Nephron (organoid): Measurements from ENCODE around the gene SMAD3.

Experiments
- H3K27ac Mint-ChIP-seq, 3 experiments: 2 replicates each; pipeline ENCODE4 v1.8.0; 2020; ENCODE audit warnings: mixed read lengths in 3 of 3, mild to moderate bottlenecking in 2 of 3, moderate library complexity in 1 of 3
- H3K27me3 Mint-ChIP-seq: 2 replicates; pipeline ENCODE4 v1.8.0; 2021; ENCODE audit warnings: low read depth, mild to moderate bottlenecking, moderate library complexity, mixed read lengths
- H3K36me3 Mint-ChIP-seq: 2 replicates; pipeline ENCODE4 v1.8.0; 2020; ENCODE audit warnings: low read depth, mixed read lengths
- H3K4me1 Mint-ChIP-seq: 2 replicates; pipeline ENCODE4 v1.8.0; 2020; ENCODE audit warnings: mixed read lengths
- H3K4me3 Mint-ChIP-seq, 3 experiments: 2 replicates each; pipeline ENCODE4 v1.8.0; 2020; ENCODE audit warnings: mild to moderate bottlenecking in 3 of 3, mixed read lengths in 3 of 3, moderate library complexity in 2 of 3
- H3K9me3 Mint-ChIP-seq: 2 replicates; pipeline ENCODE4 v1.8.0; 2020; ENCODE audit warnings: mixed read lengths
- CTCF ChIP-seq, 3 experiments: fragments of 200-600 bp; sonication (generic); IDR thresholded peaks; one replicate each; pipeline ENCODE4 v1.5.0; 2021; ENCODE audit warnings: antibody characterized with exemption in 3 of 3; ENCODE audit not compliant: unreplicated experiment in 3 of 3

SMAD3 gene

GRCh38 chr15:67130166-67130565 lies 64.8 kb downstream of the SMAD3 start:
- Mint-ChIP-seq H3K9me3 (no peaks in the 10 kb centered on the region), H3K36me3 (peaks cover 5% of the 10 kb centered on the region), H3K27me3 (no peaks in the 10 kb centered on the region), H3K4me1 (peaks cover 90% of the 10 kb centered on the region), H3K27ac (peak overlapping the region in 1 of 3 experiments; percentile 55), H3K4me3 (no peak overlapping the region)
- no peak for TF ChIP-seq CTCF (IDR thresholded peaks at IDR 0.05; ENCODE audit: unreplicated experiment in 3 of 3)

GRCh38 chr15:67130673-67131601 lies 65.5 kb downstream of the SMAD3 start:
- H3K27me3 Mint-ChIP-seq: no peaks in the 10 kb centered on the region
- no peak for TF ChIP-seq CTCF (IDR thresholded peaks at IDR 0.05; ENCODE audit: unreplicated experiment in 3 of 3)
- no peaks in the 10 kb centered on the region for H3K9me3 Mint-ChIP-seq

GRCh38 chr15:67132276-67132675 lies 66.9 kb downstream of the SMAD3 start:
- Mint-ChIP-seq H3K27ac (peak overlapping the region in 1 of 3 experiments; percentile 94), H3K9me3 (no peaks in the 10 kb centered on the region), H3K36me3 (peaks cover 4% of the 10 kb centered on the region), H3K4me3 (no peak overlapping the region), H3K4me1 (peaks cover 87% of the 10 kb centered on the region), H3K27me3 (no peaks in the 10 kb centered on the region)
- TF ChIP-seq CTCF (IDR thresholded peaks at IDR 0.05; ENCODE audit: unreplicated experiment in 3 of 3): no peak

More at GRCh38 chr15:67130673-67131601, 65.5 kb downstream of the SMAD3 start:
- peak overlapping the region in 2 of 3 experiments; percentile 58 to 59 for H3K27ac Mint-ChIP-seq
- peaks cover 5% of the 10 kb centered on the region for H3K36me3 Mint-ChIP-seq
- H3K4me1 Mint-ChIP-seq: peaks cover 90% of the 10 kb centered on the region
- H3K4me3 Mint-ChIP-seq: no peak overlapping the region

- TF ChIP-seq CTCF (IDR thresholded peaks at IDR 0.05; ENCODE audit: unreplicated experiment in 3 of 3): no peak
- no peaks in the 10 kb centered on the region for H3K36me3 Mint-ChIP-seq
- H3K27me3 Mint-ChIP-seq: no peaks in the 10 kb centered on the region
- H3K4me1 Mint-ChIP-seq: peaks cover 87% of the 10 kb centered on the region
- peak overlapping the region; percentile 37 to 94 (median 70) for H3K27ac Mint-ChIP-seq
- H3K9me3 Mint-ChIP-seq: no peaks in the 10 kb centered on the region
- peak overlapping the region in 1 of 3 experiments; percentile 8 for H3K4me3 Mint-ChIP-seq
These were observed 67.6 kb downstream of the SMAD3 start for GRCh38 chr15:67133026-67133425.

GRCh38 chr15:67133738-67134066 lies 68.3 kb downstream of the SMAD3 start:
- no peaks in the 10 kb centered on the region for H3K36me3 Mint-ChIP-seq
- no peak overlapping the region for H3K4me3 Mint-ChIP-seq

More at GRCh38 chr15:67133738-67134066, 68.3 kb downstream of the SMAD3 start:
- TF ChIP-seq CTCF (IDR thresholded peaks at IDR 0.05; ENCODE audit: unreplicated experiment in 3 of 3): no peak
- Mint-ChIP-seq H3K27ac (peak overlapping the region; percentile 70 to 94 (median 71)), H3K4me1 (peaks cover 90% of the 10 kb centered on the region), H3K27me3 (no peaks in the 10 kb centered on the region), H3K9me3 (no peaks in the 10 kb centered on the region)
